Keratinocyte (primary cell): Measurements from ENCODE around the gene SLC25A47. TPM values are rescaled to one million over a fixed set of nuclear protein-coding genes. Genes with fewer than 3 reads are reported as not detected.

Experiments
- DNase-seq: peaks from one replicate; pipeline ENCODE4 v3.0.0-alpha.2; 2011; ENCODE audit warnings: low read depth, missing footprints, low spot score
- FAIRE-seq: peaks from 2 replicates; lab custom pipeline; 2011; peaks lifted over from hg19 to GRCh38; lab: Jason Lieb, UNC
- H2AFZ ChIP-seq: 2 replicates; pipeline ENCODE4 v1.6.0; 2012; ENCODE audit warnings: low read length, control low read depth, inconsistent platforms; ENCODE audit not compliant: control insufficient read depth
- H3K27ac ChIP-seq: 2 replicates; pipeline ENCODE4 v1.5.1; 2011; ENCODE audit warnings: low read length; ENCODE audit not compliant: control insufficient read depth, insufficient read depth
- H3K27me3 ChIP-seq: 3 replicates; pipeline ENCODE4 v1.6.0; 2011; ENCODE audit warnings: low read length; ENCODE audit not compliant: control insufficient read depth, insufficient read depth; ENCODE audit errors: extremely low read depth
- H3K36me3 ChIP-seq, 2 experiments: 2 replicates in 1 of 2; 3 replicates in 1 of 2; pipeline ENCODE4 v1.5.1; 2011; ENCODE audit warnings: low read length in 2 of 2, mild to moderate bottlenecking in 1 of 2; ENCODE audit not compliant: control insufficient read depth in 2 of 2, insufficient read depth in 2 of 2; ENCODE audit errors: extremely low read depth in 1 of 2
- H3K4me1 ChIP-seq: 3 replicates; pipeline ENCODE4 v1.5.1; 2011; ENCODE audit warnings: low read length; ENCODE audit not compliant: control insufficient read depth, insufficient read depth; ENCODE audit errors: extremely low read depth
- H3K4me2 ChIP-seq: 3 replicates; pipeline ENCODE4 v1.6.0; 2011; ENCODE audit warnings: low read depth, low read length; ENCODE audit not compliant: control insufficient read depth, insufficient read depth; ENCODE audit errors: extremely low read depth
- H3K4me3 ChIP-seq, 3 experiments: fragments of 200-600 bp in 1 of 3; sonication (generic) in 1 of 3; 2 replicates in 2 of 3; 3 replicates in 1 of 3; pipeline ENCODE4 v1.5.1; 2011 to 2016; ENCODE audit warnings: low read length in 3 of 3, mild to moderate bottlenecking in 3 of 3, control low read depth in 2 of 3, inconsistent platforms in 1 of 3, low read depth in 1 of 3, mixed read lengths in 1 of 3, mixed run types in 1 of 3, moderate library complexity in 1 of 3; ENCODE audit not compliant: control insufficient read depth in 2 of 3, insufficient read depth in 2 of 3; ENCODE audit errors: extremely low read depth in 1 of 3
- H3K79me2 ChIP-seq: 2 replicates; pipeline ENCODE4 v1.6.0; 2012; ENCODE audit warnings: low read length; ENCODE audit not compliant: control insufficient read depth, insufficient read depth
- H3K9ac ChIP-seq: 3 replicates; pipeline ENCODE4 v1.6.0; 2011; ENCODE audit warnings: low read length; ENCODE audit not compliant: control insufficient read depth, insufficient read depth; ENCODE audit errors: extremely low read depth
- H3K9me1 ChIP-seq: 3 replicates; pipeline ENCODE4 v1.6.0; 2011; ENCODE audit warnings: low read length; ENCODE audit not compliant: control insufficient read depth, insufficient read depth; ENCODE audit errors: extremely low read depth
- H3K9me3 ChIP-seq: 2 replicates; pipeline ENCODE4 v1.5.1; 2012; ENCODE audit warnings: low read depth, low read length; ENCODE audit not compliant: control insufficient read depth
- H4K20me1 ChIP-seq: 3 replicates; pipeline ENCODE4 v1.6.0; 2011; ENCODE audit warnings: low read length; ENCODE audit not compliant: control insufficient read depth, insufficient read depth; ENCODE audit errors: extremely low read depth
- EZH2 ChIP-seq: IDR thresholded peaks from one replicate; pipeline ENCODE4 v1.6.1; 2012; ENCODE audit warnings: inconsistent platforms, mild to moderate bottlenecking, low read length, moderate library complexity
- dilution Hi-C: fragments of 300-500 bp; cut with MboI; formaldehyde crosslinking; loops from one replicate; pipeline ENCODE4 v1.7.0; 2020; ENCODE audit warnings: low sequenced_read_pairs; ENCODE audit not compliant: extremely low pct_ligation_motif_present
- polyA plus RNA-seq, 5 experiments: library from polyadenylated mRNA; depleted of rRNA in 3 of 5; stranded (reverse) in 3 of 5; stranded (forward) in 1 of 5; unstranded in 1 of 5; fragments of >200 nt; gene quantifications; 1 replicate in 1 of 5; 2 replicates in 3 of 5; 3 replicates in 1 of 5; pipeline versions ENCODE4 v1.2.1 to v1.2.3, GENCODE V29; 2011 to 2012; ENCODE audit warnings: missing spikeins in 2 of 5, low read depth in 1 of 5, low replicate concordance in 1 of 5
- TF ChIP-seq, protein P1 (sequence below), 3 experiments: IDR thresholded peaks in 1 of 3; conservative IDR thresholded peaks in 1 of 3; optimal IDR thresholded peaks in 1 of 3; 2 replicates in 2 of 3; 3 replicates in 1 of 3; pipeline versions ENCODE3 to v1.5.1; 2011; ENCODE audit warnings: low read length in 3 of 3, mild to moderate bottlenecking in 3 of 3, moderate library complexity in 2 of 3, control low read depth in 1 of 3, inconsistent platforms in 1 of 3; ENCODE audit not compliant: insufficient read depth in 2 of 3; ENCODE audit errors: extremely low read depth in 1 of 3

Gene SLC25A47
- polyA plus RNA-seq, 1 donor (not counting 4 experiments of a cell fraction or from before 2014, with no cell fraction given): not detected

DNA sequence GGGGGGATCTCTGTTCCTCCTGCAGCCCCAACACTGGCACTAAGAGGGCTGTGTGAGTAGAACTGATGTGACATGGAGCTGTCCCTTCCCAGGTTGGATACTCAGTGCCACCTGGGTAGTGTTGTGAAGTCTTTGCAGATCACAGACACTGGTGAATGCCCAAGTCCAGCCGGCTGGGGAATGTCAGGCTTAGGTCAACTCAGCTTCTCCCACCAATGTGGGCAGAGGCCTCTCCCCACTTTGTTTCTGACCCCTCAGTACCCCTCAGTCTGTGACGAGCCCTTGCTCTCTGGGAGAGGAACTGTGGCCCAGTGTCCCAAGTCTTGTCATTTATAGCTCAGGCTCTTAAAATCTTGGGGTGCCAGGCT, 28.2 kb upstream of the SLC25A47 start:
- H3K27me3 ChIP-seq: no peaks in the 10 kb centered on the region
- no peak for FAIRE-seq

DNA sequence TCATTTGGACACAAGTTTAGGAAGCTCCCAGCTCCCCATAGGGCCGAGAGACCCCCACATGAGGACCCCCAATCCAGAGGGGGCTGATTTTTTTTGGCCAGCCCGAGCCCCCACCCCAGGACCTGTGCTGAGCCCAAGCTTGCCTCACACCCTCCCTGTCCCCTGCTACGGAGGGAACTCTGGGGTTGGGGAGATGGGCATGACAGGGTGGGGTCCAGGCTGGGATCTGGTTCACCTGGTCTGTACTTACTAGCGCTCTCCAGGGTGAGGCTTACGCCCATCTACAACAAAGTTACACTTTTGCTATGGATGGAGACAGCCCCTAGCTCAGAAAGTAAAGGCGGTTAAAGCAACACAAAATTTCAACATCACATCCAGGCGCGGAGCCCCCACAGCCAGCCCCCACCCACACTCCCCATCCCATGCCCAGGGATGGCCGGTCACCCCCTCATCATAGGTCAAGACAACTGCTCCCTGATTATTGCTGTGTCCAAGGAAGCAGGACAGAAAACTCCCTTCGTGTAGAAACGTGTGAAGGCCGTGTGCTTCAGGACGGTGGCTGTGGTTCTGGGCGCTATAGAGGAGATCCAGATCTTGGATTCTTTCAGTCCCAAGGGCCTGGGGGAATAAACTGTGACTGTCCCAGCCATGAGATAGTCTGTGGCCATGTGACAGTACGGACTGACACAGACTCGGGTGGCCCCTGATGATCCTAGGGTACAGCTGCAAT, 27.6 kb upstream of the SLC25A47 start:
- Histone ChIP-seq H3K9ac (no peak overlapping the region), H3K9me3 (no peaks in the 10 kb centered on the region), H3K36me3 (peaks cover 0 to 2% of the 10 kb centered on the region in 2 experiments), H3K9me1 (no peaks in the 10 kb centered on the region), H3K27me3 (no peaks in the 10 kb centered on the region), H3K4me2 (no peak overlapping the region), H4K20me1 (no peaks in the 10 kb centered on the region), H3K79me2 (no peaks in the 10 kb centered on the region), H3K27ac (no peak overlapping the region), H3K4me1 (no peaks in the 10 kb centered on the region), H2AFZ (no peak overlapping the region), H3K4me3 (no peak overlapping the region)
- TF ChIP-seq EZH2: no peak
- TF ChIP-seq, protein P1, sequence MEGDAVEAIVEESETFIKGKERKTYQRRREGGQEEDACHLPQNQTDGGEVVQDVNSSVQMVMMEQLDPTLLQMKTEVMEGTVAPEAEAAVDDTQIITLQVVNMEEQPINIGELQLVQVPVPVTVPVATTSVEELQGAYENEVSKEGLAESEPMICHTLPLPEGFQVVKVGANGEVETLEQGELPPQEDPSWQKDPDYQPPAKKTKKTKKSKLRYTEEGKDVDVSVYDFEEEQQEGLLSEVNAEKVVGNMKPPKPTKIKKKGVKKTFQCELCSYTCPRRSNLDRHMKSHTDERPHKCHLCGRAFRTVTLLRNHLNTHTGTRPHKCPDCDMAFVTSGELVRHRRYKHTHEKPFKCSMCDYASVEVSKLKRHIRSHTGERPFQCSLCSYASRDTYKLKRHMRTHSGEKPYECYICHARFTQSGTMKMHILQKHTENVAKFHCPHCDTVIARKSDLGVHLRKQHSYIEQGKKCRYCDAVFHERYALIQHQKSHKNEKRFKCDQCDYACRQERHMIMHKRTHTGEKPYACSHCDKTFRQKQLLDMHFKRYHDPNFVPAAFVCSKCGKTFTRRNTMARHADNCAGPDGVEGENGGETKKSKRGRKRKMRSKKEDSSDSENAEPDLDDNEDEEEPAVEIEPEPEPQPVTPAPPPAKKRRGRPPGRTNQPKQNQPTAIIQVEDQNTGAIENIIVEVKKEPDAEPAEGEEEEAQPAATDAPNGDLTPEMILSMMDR (optimal IDR thresholded peaks at IDR 0.05 in 1 of 3, IDR thresholded peaks at IDR 0.05 in 1 of 3, conservative IDR thresholded peaks at IDR 0.05 in 1 of 3; ENCODE audit: extremely low read depth in 1 of 3, insufficient read depth in 2 of 3, low read length in 3 of 3): no peak
- DNase-seq: no peak
- no peak for FAIRE-seq
- dilution Hi-C loops: no loop called here

More for the DNA sequence above, 28.2 kb upstream of the SLC25A47 start:
- H3K36me3 ChIP-seq: peaks cover 0 to 2% of the 10 kb centered on the region in 2 experiments
- no peaks in the 10 kb centered on the region for H3K9me3 ChIP-seq
- no peak overlapping the region for H3K27ac ChIP-seq
- H3K4me3 ChIP-seq: no peak overlapping the region
- H3K9ac ChIP-seq: no peak overlapping the region
- H4K20me1 ChIP-seq: no peaks in the 10 kb centered on the region
- dilution Hi-C loops: no loop called here
- TF ChIP-seq, protein P1 (optimal IDR thresholded peaks at IDR 0.05 in 1 of 3, IDR thresholded peaks at IDR 0.05 in 1 of 3, conservative IDR thresholded peaks at IDR 0.05 in 1 of 3; ENCODE audit: extremely low read depth in 1 of 3, insufficient read depth in 2 of 3, low read length in 3 of 3): no peak
- no peak overlapping the region for H2AFZ ChIP-seq
- no peak for DNase-seq
- no peaks in the 10 kb centered on the region for H3K4me1 ChIP-seq
- H3K4me2 ChIP-seq: no peak overlapping the region
- no peaks in the 10 kb centered on the region for H3K79me2 ChIP-seq
- no peaks in the 10 kb centered on the region for H3K9me1 ChIP-seq
